ENCODE measurements around the gene ADORA3. TPM values are rescaled to one million over a fixed set of nuclear protein-coding genes. Genes with fewer than 3 reads are reported as not detected.

Gene ADORA3
- total and polyA plus RNA-seq, 10 of the 15 experiments (the other 5 are each of a cell fraction or from before 2014, with no cell fraction given), result 0.14 to 0.29 (median 0.18) TPM; not detected in 2

- WGBS (ENCODE audit: insufficient coverage, insufficient replicate concordance, low lambda C conversion rate, missing lambda C conversion rate), result 17% methylated on average over 3 of the region's 3 CpGs
- no peak for FAIRE-seq
- POLR2A ChIA-PET, result interaction anchor here (0.7 to 1.1 kb wide), 4 partner anchors 11 to 1193 kb away, joined by 3 to 4 read pairs (median 3); no protein-coding TSS in a partner anchor
- Histone ChIP-seq H2AFZ (ENCODE audit: control insufficient read depth, low read depth, low read length) (no peak overlapping the region), H3K9ac (ENCODE audit: control insufficient read depth, insufficient read depth, low read length) (no peak overlapping the region), H3K4me1 (ENCODE audit: control insufficient read depth, insufficient read depth, low read length) (peaks cover 21% of the 10 kb centered on the region), H3K9me3 (replicated peaks; ENCODE audit: control insufficient read depth, insufficient read depth, low read length) (no peaks in the 10 kb centered on the region; the same call in 2 of the 3 replicates), H3K4me2 (ENCODE audit: control insufficient read depth, insufficient read depth) (peak overlapping the region; percentile 40; the same call in 1 of the 2 replicates), H3K27me3 (replicated peaks in 1 of 2; ENCODE audit: control insufficient read depth in 2 of 2, insufficient read depth in 2 of 2, low read length in 1 of 2) (no peaks in the 10 kb centered on the region), H3K27ac (ENCODE audit: control insufficient read depth, insufficient read depth) (no peak overlapping the region), H3K79me2 (ENCODE audit: control insufficient read depth, insufficient read depth, low read length) (no peaks in the 10 kb centered on the region), H3K36me3 (ENCODE audit: control insufficient read depth in 2 of 2, insufficient read depth in 2 of 2, low read length in 1 of 2) (0 out of 4 replicates have a peak, but pooled peaks cover 0 to 8% of the 10 kb centered on the region in 2 experiments), H4K20me1 (ENCODE audit: control insufficient read depth, insufficient read depth) (no peaks in the 10 kb centered on the region), H3K4me3 (no peak overlapping the region)
- intact Hi-C loops (cut with micrococcal nuclease; ENCODE audit: unreplicated experiment), result loop anchor here (10.0 kb wide), 2 partner anchors 56 to 246 kb away; partner anchors contain the start of gene CHI3L2
- TF ChIP-seq MTA2 (IDR thresholded peaks at IDR 0.05; ENCODE audit: low read depth) (peak; percentile 41; the same call in 1 of the 2 replicates), ATF7 (IDR thresholded peaks at IDR 0.05; ENCODE audit: low read depth) (peak; percentile 17; the same call in 1 of the 2 replicates), NBN (IDR thresholded peaks at IDR 0.05) (0 out of 2 replicates have a peak, but pooled peaks have one; percentile 32), BHLHE40 (IDR thresholded peaks at IDR 0.05; ENCODE audit: borderline replicate concordance in 1 of 2, low read depth in 2 of 2, low read length in 1 of 2) (no peak), HDAC2 (IDR thresholded peaks at IDR 0.05) (no peak), PKNOX1 (IDR thresholded peaks at IDR 0.05) (peak; percentile 52), ZNF384 (IDR thresholded peaks at IDR 0.05; ENCODE audit: borderline replicate concordance, low read depth, low read length) (peak; percentile 65; the same call in 1 of the 2 replicates), SPI1 (IDR thresholded peaks at IDR 0.05; ENCODE audit: borderline replicate concordance, insufficient read depth, low read depth, low read length) (peak; percentile 24; the same call in 1 of the 2 replicates), HDGF (IDR thresholded peaks at IDR 0.05) (0 out of 2 replicates have a peak, but pooled peaks have one; percentile 55), LARP7 (IDR thresholded peaks at IDR 0.05) (no peak), IKZF2 (IDR thresholded peaks at IDR 0.05) (peak in 1 of 2 experiments; percentile 32; a peak in 2 of 4 replicates), ZNF592 (IDR thresholded peaks at IDR 0.05) (no peak), CUX1 (IDR thresholded peaks at IDR 0.05; ENCODE audit: insufficient replicate concordance, low read depth, low read length) (no peak)
- CTCF ChIA-PET, result interaction anchor here (0.6 to 1.4 kb wide), 7 partner anchors 10 to 1840 kb away, joined by 3 to 4 read pairs (median 3); no protein-coding TSS in a partner anchor
- ATAC-seq, result peak; percentile 93
- SMC1A ChIA-PET (ENCODE audit: uncharacterized antibody, unreplicated experiment), result interaction anchor here (0.6 to 1.6 kb wide), 6 partner anchors 18 to 286 kb away, joined by 3 to 4 read pairs (median 3); partner anchors contain the start of gene WDR77
- no TSS peak for BruUV-seq (replicated peaks)
- in situ Hi-C loops (cut with MboI), result no loop called here
- RAD21 ChIA-PET (ENCODE audit: unreplicated experiment), result interaction anchor here (1.3 kb wide), 1 partner anchor 37 kb away, joined by 6 read pairs; no protein-coding TSS in a partner anchor
- DNase-seq (ENCODE audit: low read depth, low spot score), result peak; percentile 77
These were observed 32.4 kb downstream of the ADORA3 start for GRCh38 chr1:111471012-111471411.
